Left renal cortex interstitium (tissue), 4 donors: Measurements from ENCODE around the gene MYO5A. TPM values are rescaled to one million over a fixed set of nuclear protein-coding genes. Genes with fewer than 3 reads are reported as not detected.
A peak's percentile ranks its signal among the peaks of the same experiment; 100 is the strongest.
"Not testable (repeated sequence)": the region's sequence is repeated elsewhere in the genome, so short reads cannot be mapped to it uniquely, and the experiment has no call there.

Source experiments
- DNase-seq, 4 donors: peaks; one replicate each; pipeline ENCODE4 v3.0.0-alpha.2; 2013; ENCODE audit warnings: low read depth in 4 of 4, low spot score in 2 of 4, missing footprints in 1 of 4
- polyA plus RNA-seq, 4 donors: library from polyadenylated mRNA; unstranded; fragments of 120-200 nt; gene quantifications; one replicate each; pipeline ENCODE4 v1.2.1, GENCODE V29; 2013; ENCODE audit not compliant: insufficient read length in 4 of 4

Gene MYO5A
- 10 to 100 TPM in 1 of 4 donors, 1 to 10 TPM in 3; 7.6 to 10.5 (median 8.1) TPM for polyA plus RNA-seq

DNA sequence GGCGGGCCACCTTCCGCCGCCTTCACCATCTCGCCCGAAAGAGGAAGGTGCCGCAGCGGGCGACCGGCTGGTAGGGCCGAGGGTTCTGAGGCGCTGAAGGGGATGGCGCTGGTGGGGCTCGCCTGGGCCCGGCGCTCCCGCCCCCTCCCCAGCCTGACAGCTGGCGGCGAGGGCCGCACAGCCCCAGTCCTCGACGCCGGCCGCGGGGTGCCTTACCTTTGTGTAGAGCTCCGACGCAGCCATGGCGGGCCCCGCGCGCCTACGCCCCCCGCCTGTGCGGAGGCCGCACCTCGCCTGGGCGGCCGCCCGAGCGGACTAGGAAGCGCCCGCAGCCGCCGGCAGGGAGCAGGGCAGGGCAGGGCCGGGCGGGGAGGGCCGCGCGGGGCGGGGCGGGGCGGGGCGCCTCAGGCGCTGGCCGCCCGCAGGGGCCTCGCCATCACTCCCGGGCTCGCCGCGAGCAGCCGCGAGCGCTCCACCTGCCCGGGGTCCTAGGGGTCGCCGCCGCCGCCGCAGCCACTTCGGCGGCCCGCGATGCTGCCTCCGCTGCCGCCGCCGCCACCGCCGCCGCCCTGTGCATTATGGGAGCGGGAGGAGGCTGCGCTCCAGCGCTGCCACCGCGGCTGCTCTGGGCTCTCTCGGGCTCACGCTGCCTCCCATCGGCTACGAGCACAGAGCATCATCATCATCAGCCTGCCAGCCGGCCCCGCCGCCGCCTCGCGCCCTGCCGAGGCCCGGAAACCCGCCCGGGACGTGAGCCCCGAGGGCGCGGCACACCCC, at the start of gene MYO5A:
Gene MYO5A (minus strand): TSS at position 317 of the 777 bp plus-strand sequence. CDS start 74 bp downstream, at position 243.
- DNase-seq = peak in 2 of 4 donors; percentile 9 to 37

DNA sequence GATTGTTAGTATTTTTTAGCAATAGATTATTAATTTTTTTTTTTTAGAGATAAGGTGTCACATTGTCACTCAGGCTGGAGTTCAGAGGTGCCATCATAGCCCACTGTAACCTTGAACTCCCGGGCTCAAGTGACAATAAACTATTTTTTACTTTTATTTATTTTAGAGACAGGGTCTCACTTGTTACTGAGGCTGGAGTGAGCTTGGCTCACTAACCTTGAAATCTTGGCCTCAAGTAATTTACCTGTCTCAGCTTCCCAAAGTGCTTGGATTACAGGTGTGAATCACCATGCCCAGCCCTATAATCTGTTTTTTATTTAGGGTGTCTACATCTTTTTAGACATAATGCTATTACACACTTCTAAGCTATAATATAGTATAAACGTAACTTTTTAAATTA, 48.0 kb upstream of the MYO5A start:
- no peak for DNase-seq

DNA sequence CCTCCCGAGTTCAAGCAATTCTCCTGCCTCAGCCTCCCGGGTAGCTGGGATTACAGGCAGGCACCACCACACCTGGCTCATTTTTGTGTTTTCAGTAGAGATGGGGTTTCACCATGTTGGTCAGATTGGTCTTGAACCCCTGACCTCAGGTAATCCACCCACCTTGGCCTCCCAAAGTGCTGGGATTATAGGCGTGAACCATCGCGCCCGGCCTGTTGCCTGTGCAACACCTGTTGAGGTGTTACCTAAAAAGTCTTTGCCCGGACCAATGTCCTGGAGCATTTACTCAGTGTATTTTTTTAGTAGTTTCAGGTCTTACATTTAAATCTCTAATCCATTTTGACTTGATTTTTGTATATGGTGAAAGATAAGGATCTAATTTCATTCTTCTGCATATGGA, 46.9 kb upstream of the MYO5A start:
- not testable (repeated sequence) for DNase-seq

DNA sequence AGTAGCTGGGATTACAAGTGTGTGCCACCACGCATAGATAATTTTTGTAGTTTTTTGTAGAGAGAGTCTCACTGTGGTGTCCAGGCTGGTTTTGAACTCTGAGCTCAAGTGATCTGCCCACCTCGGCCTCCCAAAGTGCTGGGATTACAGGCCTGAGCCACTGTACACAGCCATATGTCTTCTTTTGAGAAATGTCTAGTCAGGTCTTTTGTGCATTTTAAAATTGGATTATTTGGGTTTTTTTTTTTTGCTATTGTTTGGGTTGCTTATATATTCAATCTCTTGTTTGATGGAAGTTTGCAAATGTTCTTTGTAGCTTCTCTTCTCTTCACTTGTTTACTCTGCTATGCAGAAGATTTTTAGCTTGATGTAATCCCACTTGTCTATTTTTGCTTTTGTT, 46.4 kb upstream of the MYO5A start:
- no peak for DNase-seq

DNA sequence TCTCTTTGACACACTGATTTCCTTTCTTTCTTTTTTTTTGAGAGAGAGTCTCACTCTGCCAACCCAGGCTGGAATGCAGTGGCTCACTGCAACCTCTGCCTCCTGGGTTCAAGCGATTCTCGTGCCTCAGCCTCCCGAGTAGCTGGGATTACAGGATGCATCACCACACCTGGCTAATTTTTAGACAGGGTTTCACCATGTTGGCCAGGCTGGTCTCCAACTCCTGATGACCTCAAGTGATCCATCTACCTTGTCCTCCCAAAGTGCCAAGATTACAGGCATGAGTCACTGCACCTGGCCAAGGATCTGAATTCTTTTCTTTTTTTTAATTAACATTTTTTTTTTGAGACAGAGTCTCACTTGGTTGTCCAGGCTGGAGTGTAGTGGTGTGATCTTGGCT, 45.9 kb upstream of the MYO5A start:
- DNase-seq = not testable (repeated sequence)

DNA sequence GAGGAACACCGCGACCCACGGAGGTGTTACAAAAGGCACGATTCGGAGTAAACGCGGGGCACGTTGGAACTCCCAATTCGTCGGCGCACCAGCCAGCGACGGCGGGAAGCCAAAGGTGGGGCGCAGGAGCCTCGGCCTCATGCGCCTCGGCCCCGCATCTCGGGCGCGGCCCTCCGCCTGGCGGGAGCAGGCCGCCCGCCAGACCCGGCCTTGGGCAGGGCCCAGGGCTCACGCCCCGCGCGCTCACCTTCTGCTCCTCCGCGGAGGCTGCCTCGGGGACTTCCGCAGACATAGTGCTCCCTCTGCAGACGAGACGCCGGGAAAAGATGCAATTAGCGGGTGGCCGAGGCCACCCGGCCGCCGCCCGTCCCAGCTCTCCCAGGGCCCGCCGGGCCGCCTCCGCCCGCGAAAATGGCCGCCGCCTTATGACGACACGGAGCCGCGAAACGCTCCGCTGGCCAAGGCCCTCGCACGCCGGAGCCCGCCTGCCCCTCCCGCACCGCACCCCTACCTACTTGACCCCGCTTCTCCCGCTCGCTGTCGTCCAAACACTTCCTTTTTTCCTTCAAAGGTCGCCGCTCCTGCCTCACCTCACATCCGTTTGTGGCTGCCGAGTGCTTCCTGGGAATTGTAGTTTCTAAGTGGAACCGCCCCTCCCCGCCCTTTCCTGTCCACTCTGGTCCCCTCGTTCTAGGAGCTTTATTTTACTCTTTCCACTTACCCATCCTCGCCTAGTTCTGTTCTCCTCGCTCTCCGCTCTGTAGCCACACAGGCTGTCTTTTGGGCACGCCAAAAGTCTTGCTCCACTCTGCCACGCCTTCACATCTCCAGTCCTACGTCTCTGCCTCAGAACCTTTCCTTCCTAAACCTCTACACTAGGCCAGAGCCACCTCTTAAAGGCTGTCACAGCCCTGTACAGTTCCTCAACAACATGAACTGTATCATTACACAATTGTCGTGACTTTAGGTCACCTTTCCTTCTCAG, 40.2 kb upstream of the MYO5A start, which contains the start of gene ARPP19:
Gene ARPP19 (minus strand): TSS at position 430 of the 985 bp plus-strand sequence. CDS start 138 bp downstream, at position 292.
- peak; percentile 68 to 87 (median 74) for DNase-seq

DNA sequence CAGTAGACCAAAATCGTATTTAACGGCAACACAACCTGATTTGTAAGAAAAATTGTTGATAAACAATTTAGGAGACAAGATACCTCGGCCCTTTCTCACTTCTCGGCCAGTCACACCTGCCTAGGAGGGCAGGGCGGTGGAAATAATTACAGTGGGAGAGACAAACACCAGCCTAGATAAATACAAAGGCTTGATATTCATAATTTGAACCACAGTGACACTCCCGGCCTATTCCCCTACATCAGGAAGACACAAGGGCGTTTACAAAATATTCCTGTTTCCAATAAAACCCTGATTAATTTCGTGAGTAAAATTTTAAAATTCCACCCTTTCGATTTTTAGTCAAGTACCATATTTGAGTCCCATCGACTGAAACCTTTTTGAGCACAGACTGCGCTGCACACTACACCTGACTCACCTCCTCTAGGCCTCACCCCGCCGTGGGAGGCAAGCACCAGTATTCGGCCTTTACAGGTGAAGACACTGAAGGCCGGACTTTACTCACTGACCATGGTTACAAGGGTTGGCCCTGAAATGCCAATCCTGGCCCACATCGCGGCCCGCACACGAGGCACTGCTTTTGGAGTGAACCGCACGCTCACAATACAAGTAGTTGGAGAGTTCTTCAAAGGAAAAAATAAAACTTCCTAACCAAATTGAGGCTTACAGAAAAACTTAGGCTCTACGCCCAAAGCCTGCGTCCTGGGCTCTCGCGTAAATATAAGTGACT, 39.4 kb upstream of the MYO5A start:
- DNase-seq = peak; percentile 44 to 74 (median 57)

DNA sequence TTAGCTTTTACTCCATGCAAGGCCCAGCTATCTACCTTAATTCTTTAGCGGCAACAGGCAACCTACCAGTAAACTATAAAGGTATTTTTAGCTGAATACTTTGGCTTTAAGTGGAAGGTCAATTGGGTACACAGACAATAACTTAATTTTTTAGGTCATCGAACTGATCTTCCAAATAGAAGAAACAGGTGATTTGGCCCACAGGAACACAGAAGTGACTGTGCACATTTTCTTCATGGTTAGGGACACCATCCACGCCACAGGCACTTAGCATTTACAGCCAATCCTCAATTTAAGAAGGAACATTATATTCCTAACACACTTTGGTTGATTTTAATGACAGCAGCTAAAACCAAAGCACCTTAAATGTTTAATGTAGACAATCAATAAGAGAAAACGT, 38.2 kb upstream of the MYO5A start:
- DNase-seq = no peak

DNA sequence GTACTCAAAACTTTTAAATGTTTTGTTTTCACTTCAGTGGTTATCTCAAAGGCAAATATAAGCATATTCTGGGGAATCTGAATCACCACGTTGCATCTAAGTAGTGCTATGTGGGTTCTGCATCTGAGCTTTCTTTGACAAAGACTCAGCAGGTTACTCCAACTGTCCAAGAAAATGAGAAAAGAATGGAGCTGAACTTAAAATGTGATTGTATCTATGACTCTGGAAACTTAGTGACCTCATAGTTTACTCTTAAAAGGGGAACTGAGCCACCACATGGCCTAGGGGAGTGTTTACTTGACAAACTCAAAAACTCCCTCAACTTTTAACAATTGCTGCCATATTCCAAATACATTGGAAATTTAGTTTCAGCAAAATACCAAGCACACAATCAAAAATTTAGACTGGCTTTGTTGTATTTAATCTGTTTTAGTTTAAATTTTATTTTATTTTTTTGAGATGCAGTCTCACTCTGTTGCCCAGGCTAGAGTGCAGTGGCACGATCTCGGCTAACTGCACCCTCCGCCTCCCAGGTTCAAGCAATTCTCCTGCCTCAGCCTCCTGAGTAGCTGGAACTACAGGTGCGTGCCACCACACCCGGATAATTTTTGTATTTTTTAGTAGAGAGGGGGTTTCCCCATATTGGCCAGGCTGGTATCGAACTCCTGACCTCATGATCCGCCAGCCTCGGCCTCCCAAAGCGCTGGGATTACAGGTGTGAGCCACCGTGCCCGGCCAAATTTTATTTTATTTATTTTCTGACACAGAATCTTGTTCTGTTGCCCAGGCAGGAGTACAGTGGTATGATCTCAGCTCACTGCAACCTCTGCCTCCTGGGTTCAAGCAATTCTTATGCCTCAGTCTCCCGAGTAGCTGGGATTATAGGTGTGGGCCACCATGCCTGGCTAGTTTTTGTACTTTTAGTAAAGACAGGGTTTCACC, 37.0 kb upstream of the MYO5A start:
- not testable (repeated sequence) for DNase-seq

DNA sequence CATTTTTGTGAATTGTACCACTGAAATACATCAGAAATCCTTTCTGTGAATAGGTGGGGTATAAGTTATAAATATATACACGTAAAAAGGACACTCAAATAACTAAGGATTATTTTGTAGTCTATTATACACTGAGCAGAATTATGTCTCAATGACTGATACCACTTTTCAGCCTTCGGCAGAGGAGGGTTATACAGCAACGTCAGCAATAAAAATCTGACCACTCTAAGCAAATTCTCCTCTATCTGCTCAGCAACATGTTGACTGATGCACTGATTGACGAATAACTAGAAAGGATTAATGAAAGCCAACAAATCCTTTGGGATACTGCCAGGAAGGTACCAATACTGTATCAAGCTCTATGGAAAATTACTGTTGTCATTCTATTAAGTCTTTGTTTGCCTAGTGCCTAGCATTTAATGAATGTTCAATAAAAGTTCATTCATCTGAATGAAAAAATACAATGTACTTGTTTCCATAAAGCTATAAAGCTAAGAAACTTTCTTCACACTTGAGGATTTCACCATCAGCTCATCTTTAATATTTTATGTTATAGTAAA, 34.9 kb upstream of the MYO5A start:
- no peak for DNase-seq

DNA sequence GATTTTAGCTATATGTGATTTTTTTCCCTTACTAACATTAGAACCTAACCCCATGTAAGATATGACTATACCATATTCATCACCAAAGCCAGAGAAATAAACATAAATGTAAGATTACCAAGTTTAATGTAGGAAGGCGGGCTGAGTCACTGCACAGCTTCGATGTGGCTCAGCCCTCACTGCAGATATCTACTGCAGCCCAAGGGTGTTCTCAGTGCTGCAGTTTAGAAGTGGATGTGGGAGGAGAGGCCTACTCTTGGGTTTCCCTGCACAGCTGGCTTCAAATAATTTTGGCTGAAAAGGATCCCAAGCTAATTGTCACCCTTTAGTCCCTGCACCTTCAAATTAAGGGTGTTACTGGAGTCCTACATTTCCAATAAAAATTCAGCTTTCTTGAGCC, 30.9 kb upstream of the MYO5A start:
- DNase-seq = no peak

DNA sequence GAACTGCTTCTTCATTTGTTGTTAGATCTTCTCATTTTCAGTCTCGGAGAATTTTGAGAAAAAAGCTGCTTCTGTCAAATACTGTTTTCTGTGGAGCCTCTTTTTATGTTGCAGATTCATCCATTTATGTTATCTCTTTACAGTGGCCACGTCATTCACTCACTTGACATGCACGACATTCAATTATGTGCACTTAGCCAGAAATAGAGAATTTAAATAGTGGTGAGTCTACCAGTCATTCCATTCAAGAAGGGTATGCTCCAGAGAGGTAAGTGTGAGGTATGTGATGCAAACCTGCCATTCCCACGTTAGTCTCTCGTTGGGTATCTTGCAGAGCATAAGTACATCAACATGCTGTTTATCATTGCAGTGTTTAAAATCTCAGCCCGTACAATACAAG, 30.3 kb upstream of the MYO5A start:
- no peak for DNase-seq

DNA sequence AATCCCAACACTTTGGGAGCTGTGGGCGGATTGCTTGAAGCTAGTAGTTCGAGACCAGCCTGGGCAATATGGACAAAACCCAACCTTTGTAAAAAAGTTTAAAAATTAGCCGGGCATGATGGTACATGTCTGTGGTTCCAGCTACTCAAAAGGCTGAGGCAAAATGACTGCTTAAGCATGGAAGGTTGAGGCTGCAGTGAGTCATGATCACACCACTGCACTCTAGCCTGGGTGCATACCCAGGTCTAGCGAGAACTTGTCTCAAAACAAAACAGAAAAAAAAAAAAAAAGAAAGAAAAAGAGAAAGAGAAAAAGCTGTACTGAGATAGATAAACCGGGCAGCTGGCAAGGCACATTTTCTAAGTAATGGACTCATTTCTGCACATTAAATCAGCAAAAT, 29.5 kb upstream of the MYO5A start:
- DNase-seq = no peak

DNA sequence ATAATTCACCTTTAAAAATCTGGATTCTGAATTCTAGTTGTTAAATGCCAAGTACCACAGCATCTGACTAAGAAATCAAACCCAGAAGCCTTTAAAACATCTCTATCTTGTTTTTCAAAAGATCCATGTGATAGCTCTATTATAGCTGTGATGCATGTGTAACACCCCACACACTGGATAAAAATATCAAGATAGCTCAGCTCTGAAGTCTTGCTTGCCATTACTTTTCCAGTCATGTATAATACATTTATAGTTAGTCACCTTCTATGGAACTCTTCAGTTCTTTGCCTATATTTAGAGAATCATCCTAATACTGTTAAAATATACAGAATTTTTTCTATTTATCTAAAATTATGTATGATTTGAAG, 28.6 kb upstream of the MYO5A start:
- DNase-seq = no peak

DNA sequence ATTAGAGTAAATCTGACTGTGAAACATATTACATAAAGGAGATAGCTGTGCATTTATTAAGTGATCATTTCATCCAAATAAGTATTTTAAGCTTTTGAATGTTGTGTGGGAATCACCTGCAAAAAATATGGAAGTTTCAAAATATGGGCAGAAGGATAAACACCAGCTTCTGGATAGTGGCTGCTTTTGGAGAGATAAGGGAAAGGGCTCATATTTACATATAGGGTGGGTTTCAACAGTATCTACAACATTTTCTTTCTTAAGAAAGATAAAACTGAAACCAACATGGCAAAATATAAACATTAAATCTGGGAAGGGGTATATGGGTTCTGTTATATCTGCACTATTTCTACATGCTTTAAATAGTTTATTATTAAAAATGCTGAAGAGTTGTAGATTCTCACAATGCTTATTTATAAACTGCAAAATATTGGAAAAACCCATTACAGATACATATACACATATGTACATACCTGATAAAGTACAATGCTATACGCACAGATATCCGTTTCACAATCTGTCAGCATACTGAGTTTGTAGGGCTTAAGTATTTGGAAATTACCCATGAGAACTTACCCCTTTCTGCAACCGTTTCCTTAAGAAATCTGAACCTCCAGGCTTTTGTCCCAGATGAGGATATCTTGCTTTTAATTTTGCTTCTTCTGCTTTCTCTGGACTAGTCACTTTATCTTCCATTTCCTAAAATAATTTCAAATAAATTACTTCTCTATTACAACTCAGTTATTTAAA, 28.0 kb upstream of the MYO5A start:
- DNase-seq = no peak

DNA sequence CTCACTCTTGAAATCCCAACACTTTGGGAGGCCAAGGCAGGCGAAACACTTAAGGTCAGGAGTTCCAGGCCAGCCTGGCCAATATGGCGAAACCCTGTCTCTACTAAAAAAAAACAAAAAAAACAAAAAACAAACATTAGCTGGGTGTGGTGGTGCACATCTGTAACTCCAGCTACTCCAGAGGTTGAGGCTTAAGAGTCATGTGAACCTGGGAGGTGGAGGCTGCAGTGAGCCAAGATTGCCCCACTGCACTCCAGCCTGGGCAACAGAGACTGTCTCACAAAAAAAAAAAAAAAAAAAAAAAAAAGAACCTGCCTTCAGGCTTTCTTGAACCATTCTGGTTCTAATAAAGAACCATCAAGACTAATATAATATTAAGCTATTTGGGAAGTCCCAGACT, 23.6 kb upstream of the MYO5A start:
- no peak for DNase-seq

DNA sequence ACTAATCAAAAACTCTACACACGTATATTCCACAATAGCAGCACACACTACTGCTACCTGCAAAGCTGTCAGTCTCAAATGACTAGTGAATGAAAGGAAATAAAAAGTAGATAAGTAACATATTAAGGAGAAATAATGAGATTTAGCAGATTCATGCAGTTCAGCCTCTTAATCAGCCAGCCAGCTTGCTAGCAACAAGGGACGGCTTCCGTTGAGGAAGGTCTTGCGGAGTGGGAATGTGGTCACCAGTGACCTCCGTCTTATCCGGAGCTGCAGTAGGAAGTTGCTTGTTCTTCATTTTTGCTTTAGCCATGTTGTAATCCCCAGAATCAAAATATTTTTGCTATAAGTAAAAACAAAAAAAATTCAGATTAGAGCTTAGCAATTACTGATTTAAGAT, 23.1 kb upstream of the MYO5A start:
- no peak for DNase-seq

DNA sequence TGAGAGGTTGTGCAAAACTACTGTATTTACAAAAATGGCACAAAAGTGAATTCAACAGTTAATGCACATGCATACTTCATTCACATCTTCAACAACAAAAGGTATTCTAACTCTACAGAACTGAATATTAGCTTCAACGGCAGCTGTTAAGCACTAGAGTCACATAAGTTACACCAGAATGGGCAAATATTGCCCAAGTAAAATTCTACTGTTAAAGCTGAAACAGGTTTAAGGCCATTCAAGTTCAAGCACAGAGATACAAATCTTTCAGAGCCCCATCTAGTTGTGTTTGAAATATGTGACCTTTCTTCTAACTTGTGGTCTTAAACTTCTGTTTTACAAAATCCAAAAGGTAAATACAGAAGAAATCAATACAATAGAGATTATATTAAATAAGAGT, 22.5 kb upstream of the MYO5A start:
- DNase-seq = not testable (repeated sequence)
